Left lung (tissue), 10 donors: ENCODE results near the gene CACNA1D. TPM values are rescaled to one million over a fixed set of nuclear protein-coding genes. Genes with fewer than 3 reads are reported as not detected.

Source experiments
- ATAC-seq: fragments of 200-7000 bp; cut with Tn5 transposase; one replicate; pipeline ENCODE4 v1.9.1; 2020; ENCODE audit warnings: moderate library complexity
- DNase-seq, 4 donors: peaks; one replicate each; pipeline ENCODE4 v3.0.0-alpha.2; 2013 to 2020
- H3K27ac ChIP-seq, 2 donors: fragments of 200-600 bp; sonication (generic) in 1 of 2; one replicate each; pipeline versions ENCODE4 v1.5.0 to v1.8.0; 2020 to 2021
- H3K27me3 ChIP-seq, 2 donors: fragments of 200-600 bp; sonication (generic) in 1 of 2; one replicate each; pipeline versions ENCODE4 v1.5.0 to v1.8.0; 2020 to 2021
- H3K36me3 ChIP-seq, 2 donors: fragments of 200-600 bp; sonication (generic) in 1 of 2; one replicate each; pipeline versions ENCODE4 v1.5.0 to v1.8.0; 2020 to 2021
- H3K4me1 ChIP-seq, 2 donors: fragments of 200-600 bp; one replicate each; pipeline ENCODE4 v1.8.0; 2021
- H3K4me3 ChIP-seq, 2 donors: fragments of 200-600 bp; sonication (generic) in 1 of 2; one replicate each; pipeline versions ENCODE4 v1.5.0 to v1.8.0; 2020 to 2021; ENCODE audit warnings: mild to moderate bottlenecking in 1 of 2
- H3K9me3 ChIP-seq, 2 donors: fragments of 200-600 bp; sonication (generic) in 1 of 2; one replicate each; pipeline versions ENCODE4 v1.5.0 to v1.8.0; 2020 to 2021
- CTCF ChIP-seq, 2 donors: fragments of 200-600 bp; sonication (generic) in 1 of 2; IDR thresholded peaks; one replicate each; pipeline versions ENCODE4 v1.5.0 to v1.8.0; 2021; ENCODE audit warnings: antibody characterized with exemption in 2 of 2
- intact Hi-C, 2 donors: fragments of 100-400 bp; cut with DNase I; formaldehyde crosslinking; loops; one replicate each; pipeline versions ENCODE4 v1.11.2 to v1.14.2; 2022
- polyA plus RNA-seq, 6 donors: library from polyadenylated mRNA; unstranded; fragments of 120-200 nt; gene quantifications; one replicate each; pipeline ENCODE4 v1.2.1, GENCODE V29; 2013; ENCODE audit not compliant: insufficient read length in 6 of 6
- total RNA-seq, 2 donors: library from RNA; stranded (reverse); fragmentation: NEBNext Ultra II Directional; extraction: Animal tissue kit (Norgen Biotek cat#: 25700); gene quantifications; one replicate each; pipeline ENCODE4 v1.2.1, GENCODE V29; 2021
- donor health status: DM: no; HTN: yes; CAD: no.
- donor health status: DM: no; HTN: no; CAD: no.

CACNA1D gene
- total and polyA plus RNA-seq, 8 donors: 32.6 to 78.2 (median 56.2) TPM

DNA sequence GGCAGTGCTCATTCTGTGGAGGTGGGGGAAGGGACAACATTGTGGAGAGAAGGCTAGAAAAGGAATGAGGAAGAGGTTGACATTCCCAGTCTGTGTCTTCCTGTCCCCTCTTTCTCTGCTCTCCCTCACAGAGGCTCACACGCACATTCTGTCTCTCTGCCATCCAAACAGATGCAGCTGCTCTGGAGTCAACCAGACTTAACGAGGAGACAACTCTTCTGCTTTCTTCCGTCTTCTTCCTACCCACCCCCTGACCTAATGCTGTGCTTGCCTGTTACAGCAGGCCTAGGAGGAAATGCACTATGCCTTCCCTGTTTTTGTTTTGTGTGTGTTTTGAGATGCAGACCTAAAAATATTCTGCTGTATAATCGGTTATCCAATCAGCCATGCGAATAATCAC is 121.9 kb downstream of the CACNA1D start:
- peak; percentile 28 for ATAC-seq
- Histone ChIP-seq H3K4me1 (no peaks in the 10 kb centered on the region), H3K27ac (no peak overlapping the region)

GRCh38 chr3:53616971-53617892 is 122.8 kb downstream of the CACNA1D start:
- H3K27ac ChIP-seq: no peak overlapping the region
- ATAC-seq: peak; percentile 9

More for the DNA sequence above, 121.9 kb downstream of the CACNA1D start:
- Histone ChIP-seq H3K27me3 (no peaks in the 10 kb centered on the region), H3K4me3 (no peak overlapping the region), H3K36me3 (no peaks in the 10 kb centered on the region), H3K9me3 (no peaks in the 10 kb centered on the region)
- DNase-seq: peak in 2 of 4 donors; percentile 62 to 85
- intact Hi-C loops: no loop called here
- no peak for TF ChIP-seq CTCF (IDR thresholded peaks at IDR 0.05)

GRCh38 chr3:53617893-53618523 is 123.6 kb downstream of the CACNA1D start:
- DNase-seq: no peak
- Histone ChIP-seq H3K4me3 (no peak overlapping the region), H3K27me3 (no peaks in the 10 kb centered on the region), H3K9me3 (no peaks in the 10 kb centered on the region), H3K36me3 (no peaks in the 10 kb centered on the region), H3K4me1 (no peaks in the 10 kb centered on the region), H3K27ac (no peak overlapping the region)
- no peak for TF ChIP-seq CTCF (IDR thresholded peaks at IDR 0.05)
- peak; percentile 28 for ATAC-seq
- intact Hi-C loops: no loop called here

More at GRCh38 chr3:53616971-53617892, 122.8 kb downstream of the CACNA1D start:
- no peak for TF ChIP-seq CTCF (IDR thresholded peaks at IDR 0.05)
- no peaks in the 10 kb centered on the region for H3K27me3 ChIP-seq
- DNase-seq: no peak
- no peak overlapping the region for H3K4me3 ChIP-seq
- intact Hi-C loops: no loop called here
- no peaks in the 10 kb centered on the region for H3K4me1 ChIP-seq
- no peaks in the 10 kb centered on the region for H3K36me3 ChIP-seq
- no peaks in the 10 kb centered on the region for H3K9me3 ChIP-seq

- no peak overlapping the region for H3K4me3 ChIP-seq
- no peaks in the 10 kb centered on the region for H3K36me3 ChIP-seq
- H3K27ac ChIP-seq: no peak overlapping the region
- no peaks in the 10 kb centered on the region for H3K9me3 ChIP-seq
- no peak for TF ChIP-seq CTCF (IDR thresholded peaks at IDR 0.05)
- ATAC-seq: peak; percentile 51
- H3K27me3 ChIP-seq: no peaks in the 10 kb centered on the region
- no peak for DNase-seq
- intact Hi-C loops: no loop called here
- H3K4me1 ChIP-seq: no peaks in the 10 kb centered on the region
Observed at GRCh38 chr3:53618524-53618906, 124.1 kb downstream of the CACNA1D start.

GRCh38 chr3:53618936-53619335 is 124.5 kb downstream of the CACNA1D start:
- peaks cover 0 to 4% of the 10 kb centered on the region in 2 donors for H3K4me1 ChIP-seq
- no peak overlapping the region for H3K27ac ChIP-seq
- no peaks in the 10 kb centered on the region for H3K36me3 ChIP-seq
- TF ChIP-seq CTCF (IDR thresholded peaks at IDR 0.05): no peak
- no peaks in the 10 kb centered on the region for H3K27me3 ChIP-seq
- H3K4me3 ChIP-seq: no peak overlapping the region
- intact Hi-C loops: no loop called here
- ATAC-seq: no peak
- no peak for DNase-seq
- no peaks in the 10 kb centered on the region for H3K9me3 ChIP-seq
